HG03196 (cell line): ENCODE measurements around the gene METTL21C.

Experiments used
- ATAC-seq: cut with Tn5 transposase; IDR thresholded peaks from one replicate; pipeline ENCODE4 v1.9.1; 2021; ENCODE audit not compliant: unreplicated experiment

Gene METTL21C

DNA sequence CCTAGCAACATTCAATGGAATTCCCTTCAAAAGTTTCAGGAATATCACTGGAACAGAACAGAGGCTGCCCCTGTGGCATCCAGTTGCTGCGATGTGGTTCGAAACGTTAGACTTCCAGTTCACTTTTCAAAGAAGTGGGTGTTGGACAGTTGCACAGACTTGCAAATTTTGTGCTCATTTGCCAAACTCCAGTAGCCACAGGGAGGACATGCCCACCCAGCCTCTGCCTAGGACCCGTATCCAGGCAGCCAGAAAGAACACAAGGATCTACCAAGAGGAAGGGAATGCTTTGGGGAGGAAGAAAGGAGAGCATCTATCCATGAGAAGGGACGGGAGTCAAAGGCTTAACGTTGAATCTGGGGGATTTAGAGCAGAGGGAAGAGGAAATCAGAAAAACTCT is at the start of gene METTL21C:
TSS of gene METTL21C (minus strand) at position 108 of the 400 bp plus-strand sequence. CDS start 546 bp downstream, outside the sequence.
- ATAC-seq = no peak

DNA sequence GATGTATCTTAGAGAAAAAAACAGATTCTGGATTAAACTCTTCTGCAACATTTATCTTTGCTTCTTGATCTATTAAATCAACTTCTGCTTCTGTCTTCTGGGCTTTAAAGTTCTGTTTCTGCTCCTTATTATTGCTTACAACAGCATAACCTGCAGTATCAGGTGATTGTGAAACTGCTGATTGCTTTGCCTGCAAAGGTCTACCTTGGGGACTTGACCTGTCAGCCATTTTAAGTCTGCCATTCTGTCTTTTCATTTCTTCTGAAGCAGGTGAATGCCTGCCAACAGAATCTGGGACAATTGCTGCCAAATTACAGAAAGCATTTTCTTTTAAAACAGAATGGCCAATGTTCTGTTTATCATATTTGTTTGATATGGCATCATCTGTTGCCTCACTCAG is 47.7 kb upstream of the METTL21C start:
- ATAC-seq = no peak

DNA sequence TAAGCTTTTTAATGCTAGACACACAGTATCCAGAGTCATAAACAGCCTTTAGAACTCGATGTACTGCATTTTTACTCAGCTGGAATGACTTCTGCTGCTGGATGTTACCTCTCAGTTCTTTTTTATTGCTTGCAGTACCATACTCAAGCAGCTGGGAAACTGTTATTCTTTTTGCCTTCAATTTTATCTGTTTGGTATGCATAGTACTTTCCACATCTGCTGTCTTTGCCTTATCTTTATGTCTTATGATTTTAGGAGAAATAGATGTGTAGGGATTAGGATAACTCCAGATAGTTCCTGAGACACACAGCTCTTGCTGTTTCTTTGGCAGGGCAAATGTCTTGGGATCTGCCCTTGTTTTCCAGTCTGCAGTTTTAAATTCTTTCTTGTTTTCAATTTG is 47.3 kb upstream of the METTL21C start:
- ATAC-seq = no peak

DNA sequence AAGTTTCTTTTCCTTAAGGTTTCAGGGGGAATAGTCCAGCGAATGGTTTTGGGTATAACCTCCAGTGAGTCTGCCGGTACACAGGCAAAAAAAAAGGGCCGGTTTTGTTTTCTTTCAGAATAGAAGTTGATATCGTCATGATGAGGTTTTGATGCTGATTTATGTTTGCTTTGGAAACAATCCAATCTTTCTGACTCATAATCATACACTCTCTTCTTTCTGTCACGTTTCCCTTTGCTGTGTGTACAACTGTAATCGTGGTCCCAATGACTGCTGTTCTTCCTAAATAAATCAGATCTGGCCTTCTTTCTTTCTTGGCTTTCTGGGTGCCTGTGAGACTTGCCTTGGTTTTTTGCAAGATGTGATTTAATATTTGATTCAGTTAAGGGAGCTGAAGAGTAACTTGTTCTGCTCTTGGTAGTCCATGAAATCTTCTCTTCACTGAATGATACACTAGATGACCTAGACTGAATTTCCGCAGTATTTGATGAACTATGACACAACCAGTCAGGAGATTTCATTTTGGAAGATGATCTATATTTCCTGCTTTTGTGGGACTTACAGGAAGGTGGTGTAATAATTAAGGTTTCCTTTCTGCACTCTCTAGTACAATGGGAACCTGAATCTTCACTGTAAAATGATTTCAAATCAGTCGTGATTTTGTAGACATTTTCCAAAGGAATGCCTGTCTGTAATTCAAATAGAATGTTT is 34.9 kb upstream of the METTL21C start:
- ATAC-seq = no peak

DNA sequence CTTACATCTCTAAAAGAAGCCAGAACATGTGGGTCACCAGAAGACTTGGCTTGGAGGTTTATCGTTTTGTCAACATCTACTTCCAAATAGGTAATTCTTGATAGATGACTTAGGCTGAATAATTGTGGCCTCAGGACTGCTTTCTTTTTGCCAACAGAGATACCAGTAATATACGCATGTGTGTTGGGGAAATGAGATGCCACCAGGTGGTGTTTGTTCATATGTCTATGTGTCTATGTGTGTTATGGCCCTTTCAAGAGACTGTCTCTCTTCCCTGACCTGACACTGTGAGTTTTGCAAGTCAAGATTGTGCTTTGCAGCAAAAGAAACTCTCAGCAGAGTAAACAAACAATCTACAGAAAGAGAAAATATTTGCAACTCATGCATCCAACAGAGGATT is 31.6 kb upstream of the METTL21C start:
- no peak for ATAC-seq

DNA sequence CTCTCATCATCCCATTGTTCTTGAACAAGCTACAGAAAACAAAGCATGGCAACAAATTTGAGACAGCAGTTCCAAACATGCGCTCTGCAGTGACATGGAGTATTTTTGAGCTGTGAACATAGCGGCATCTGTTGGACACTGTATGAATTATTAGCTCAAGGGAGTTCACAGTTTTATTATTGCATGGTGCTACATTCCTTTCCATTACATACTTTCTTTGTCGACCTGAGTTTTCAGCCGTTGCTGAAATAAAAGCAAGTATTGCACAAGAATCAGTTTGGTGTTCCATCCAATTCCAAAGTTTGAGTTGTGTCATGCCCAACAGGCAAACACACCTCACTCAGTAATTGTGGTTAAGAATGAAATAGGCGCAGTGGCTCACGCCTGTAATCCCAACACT is 30.1 kb upstream of the METTL21C start:
- ATAC-seq = no peak

DNA sequence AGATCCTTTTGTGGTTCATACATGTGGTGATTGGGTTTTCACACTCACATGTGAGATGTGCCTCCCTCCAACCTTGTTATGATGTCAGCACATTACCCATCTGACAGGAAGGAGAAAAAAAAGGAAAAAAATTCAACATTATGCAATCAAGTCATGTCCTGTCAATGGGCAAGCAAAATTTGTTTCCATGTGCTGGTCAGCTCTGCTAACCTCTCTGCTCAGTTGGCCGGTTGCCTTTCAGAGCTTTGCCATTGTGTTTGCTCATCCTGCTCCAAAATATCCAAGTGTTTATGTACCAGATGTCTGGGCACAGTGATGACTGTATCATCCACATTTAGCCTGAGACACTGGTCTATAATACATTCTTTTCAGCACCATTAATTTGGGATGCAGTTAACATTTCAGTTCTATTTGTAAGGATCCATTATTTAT is 27.0 kb upstream of the METTL21C start:
- ATAC-seq = no peak

DNA sequence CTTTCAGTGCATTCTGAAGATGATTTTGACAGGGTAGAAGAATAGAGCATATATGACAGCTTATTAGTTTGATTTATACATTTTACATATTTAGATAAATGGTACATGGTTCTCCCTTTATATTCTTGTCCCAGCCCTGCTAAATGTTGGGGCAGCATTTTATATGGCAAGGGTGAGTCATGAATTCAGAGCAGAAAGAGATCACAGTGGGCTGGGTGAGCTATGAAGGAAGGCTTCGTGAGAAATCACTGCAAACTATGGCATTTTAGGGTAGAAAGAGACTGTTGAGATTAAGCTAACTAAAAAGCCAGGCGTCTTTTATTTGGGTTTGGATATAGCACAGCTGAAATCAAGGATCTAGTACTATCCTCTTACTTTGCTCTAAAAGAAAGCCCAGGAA is 23.9 kb upstream of the METTL21C start:
- ATAC-seq = no peak

DNA sequence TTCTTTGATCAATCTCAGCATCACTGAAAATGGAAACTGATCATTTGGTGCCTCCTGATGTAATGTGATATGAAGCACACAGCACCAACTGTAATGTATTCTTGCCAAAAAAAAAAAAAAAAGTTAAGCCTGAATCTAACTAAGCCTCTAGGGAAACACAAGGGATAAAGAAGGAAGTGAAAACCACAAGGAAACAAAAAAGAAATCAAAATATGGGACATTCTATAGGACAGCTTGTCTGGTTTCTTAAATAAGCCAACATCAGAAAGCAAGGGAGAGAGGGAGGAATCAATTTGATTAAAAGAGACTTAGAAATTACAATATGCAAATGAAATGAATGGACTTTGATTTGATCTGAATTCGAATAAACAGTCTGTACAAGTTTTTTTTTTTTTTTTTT is 20.6 kb upstream of the METTL21C start:
- no peak for ATAC-seq

DNA sequence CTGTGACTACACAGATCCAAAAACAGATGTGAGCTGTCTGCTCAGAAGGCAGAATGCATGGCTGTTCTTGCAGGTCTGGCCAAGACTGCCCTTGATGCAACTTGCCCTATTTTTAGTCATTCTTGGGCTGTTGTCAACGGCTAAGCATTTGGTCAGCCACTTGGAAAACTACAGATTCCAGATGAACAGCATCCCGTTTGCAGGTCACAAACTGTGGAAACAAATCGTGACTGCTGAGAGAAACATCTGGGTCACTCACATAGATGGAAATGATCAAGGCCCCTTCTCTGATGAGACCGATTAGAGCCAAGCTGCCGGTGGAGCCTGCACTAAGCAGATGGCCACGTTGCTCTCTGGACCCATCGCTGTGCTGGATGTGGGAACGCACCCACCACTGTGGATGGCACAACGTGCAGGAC is 15.4 kb upstream of the METTL21C start:
- no peak for ATAC-seq

DNA sequence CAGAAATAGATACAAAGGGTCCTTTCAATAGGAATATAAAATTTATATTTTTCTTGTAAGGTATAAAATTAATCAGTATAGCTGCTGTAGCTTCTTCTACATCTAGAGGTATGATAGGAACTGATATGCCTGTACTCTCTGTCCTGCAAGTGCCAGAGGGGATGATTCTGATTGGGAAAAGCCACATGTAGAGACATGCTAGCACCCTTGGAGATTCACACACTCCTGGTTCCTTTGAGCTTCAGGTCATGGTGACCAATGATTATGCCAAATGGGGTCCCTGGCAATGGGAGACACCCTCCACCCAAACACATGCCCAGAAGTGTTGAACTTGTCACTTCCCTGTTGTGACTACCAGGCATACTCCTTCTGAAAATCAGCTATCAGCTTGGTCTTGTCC is 14.7 kb upstream of the METTL21C start:
- no peak for ATAC-seq

DNA sequence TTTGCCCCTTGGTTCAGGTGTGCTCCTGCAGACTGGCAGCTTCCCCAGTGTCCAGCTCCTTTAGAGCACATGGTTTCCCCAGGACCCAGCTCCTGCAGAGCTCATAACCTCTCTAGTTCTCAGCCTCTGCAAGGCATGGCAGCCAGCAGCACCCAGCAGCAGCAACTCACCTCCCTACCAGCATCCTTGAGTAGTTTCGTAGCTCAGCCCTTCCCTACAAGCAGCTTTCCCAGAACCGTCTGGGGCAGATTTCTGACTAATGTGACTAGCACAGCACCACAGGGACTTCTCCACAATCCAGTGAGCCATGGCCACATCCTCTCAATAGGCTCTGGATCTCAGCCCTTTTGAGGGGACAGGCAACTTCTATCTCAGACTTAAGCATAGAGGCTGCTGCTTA is 14.1 kb upstream of the METTL21C start:
- ATAC-seq = no peak

DNA sequence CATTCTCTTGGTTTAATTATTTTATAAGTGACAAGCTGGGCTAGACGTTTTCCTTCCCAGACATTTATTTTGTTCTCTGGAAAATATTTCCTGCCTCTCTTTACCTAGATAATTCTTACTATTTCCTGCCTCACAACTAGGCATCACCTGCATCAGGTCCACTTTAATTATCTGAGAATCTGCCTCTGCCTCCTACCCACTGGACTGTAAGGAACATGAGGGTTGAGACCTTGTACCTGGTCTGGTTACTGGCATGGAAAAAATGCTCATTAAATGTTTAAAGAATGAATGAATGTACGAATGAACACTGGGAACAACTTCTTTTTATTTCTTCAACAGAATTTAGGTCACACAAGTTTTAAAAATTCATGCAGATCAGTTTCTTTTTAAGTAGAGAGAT is 13.4 kb upstream of the METTL21C start:
- ATAC-seq = no peak

DNA sequence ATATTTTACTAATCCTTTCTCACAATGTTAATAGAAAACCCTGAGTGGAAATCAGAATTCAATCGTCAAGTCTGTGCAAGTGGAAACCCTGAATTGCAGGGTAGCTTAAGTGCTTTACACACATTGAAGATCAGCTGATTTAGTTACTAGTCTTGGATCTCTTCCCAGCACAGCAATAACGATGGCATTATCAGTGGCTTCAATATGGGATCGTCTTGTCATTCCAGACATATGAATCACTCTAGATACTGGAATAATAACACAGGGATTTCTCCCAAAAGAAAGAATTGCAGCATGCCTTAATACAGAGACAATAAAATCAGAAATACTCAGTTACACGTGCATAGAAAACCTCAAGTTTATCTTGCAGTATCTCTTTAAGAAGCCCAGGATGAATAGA is 12.6 kb upstream of the METTL21C start:
- ATAC-seq = no peak

DNA sequence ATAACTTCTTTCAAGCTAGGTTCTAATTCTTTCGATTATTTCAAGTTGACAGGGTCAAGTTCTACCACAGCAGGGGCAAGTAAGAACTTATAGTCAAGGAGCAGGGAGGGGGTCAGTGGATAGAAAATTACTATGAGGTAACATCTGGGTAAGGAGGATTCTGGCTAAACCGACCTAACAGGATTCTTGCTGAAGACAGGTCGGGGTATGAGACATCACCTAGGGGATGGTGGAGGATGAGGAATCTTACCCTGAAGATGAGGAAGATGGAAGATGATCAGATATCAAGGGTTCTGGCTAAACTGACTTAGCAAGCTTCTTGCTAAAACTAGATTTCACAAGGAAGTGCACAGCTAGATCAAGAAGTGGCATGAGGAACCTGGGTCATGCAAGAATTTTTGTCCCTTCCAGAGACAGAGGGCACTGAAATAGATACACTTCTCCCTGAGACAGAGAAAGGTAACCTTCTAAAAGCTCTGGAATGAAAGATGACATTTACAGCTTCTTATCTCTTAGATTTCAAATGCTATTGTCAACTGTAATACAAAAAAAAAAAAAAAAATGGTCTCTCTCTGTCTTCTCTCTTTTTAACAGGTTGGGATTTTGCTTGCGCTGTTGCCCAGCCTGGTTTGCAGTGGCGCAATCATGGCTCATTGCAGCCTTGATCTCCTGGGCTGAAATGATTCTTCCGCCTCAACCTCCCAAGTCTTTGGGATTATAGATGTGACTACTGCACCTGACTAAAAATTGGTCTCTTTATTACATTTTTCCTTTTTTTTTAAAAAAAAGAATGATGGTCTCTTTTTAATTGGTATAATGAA is 9.6 kb upstream of the METTL21C start:
- no peak for ATAC-seq

DNA sequence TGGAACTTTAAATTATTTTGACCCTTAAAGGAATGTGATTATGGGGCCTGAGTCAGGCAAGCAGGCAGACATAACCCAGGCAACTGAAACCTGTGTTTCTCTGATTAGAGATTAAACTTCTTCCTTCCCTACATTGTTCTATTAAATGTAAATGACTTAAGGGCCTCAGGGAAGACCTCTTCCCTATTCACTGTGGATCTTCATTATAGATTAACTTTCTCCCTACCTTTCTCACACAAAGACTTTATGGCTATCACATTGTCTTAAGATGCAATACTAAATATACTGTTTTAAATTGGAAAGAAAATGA is 8.8 kb upstream of the METTL21C start:
- ATAC-seq = no peak

DNA sequence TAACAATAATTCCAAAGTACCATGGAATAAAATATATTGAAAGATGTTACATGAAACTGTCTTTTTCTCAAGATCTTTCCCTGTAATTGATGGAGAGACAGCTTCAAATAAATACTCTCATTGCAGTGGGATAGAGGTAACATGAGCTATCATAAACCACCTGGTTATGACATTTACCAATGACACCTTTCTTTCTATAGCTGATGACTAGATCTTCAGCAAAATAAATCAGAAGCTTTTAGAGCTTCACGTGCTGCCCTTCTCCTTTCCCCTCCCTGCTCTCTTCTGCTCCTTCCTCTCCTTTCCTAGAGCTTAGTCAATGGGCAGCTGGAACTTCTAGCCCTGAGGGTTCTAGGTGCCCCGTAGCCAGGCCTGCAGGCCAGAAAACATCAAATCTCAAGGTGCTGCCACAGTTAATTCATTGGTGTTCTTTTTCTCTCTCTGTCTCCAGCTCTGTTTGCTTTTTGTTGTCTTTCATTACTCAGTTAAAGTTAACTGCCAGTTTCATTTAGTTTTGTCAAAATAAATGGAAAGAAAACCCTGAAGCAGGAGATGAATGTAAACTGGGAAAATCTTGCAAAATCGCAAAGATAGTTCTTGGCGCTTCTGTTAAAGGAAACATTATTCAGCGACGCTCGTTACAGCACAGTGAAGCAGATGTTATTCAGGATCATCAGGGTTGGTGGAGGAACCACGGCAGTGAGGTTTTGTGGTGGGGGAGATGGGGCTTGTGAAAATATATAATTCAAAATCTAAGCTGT is 8.3 kb upstream of the METTL21C start:
- no peak for ATAC-seq

DNA sequence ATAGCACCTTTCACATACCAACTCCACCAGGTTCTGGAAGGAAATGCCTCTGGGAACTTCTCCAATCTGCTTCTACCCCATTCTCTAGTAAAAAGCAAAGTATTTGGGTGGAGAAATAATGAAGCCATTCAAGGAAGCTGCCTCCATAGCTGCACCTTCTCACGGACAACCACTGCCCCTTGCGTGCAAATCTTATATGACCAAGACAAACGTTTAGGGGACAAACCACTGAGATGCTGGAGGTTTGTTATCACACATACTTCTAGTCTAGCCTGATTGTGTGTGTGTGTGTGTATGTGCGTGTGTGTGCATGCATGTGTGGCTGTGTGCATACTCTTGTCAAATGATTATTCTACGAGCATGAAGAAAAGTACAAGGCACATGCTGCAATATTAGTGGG is 6.5 kb upstream of the METTL21C start:
- no peak for ATAC-seq

DNA sequence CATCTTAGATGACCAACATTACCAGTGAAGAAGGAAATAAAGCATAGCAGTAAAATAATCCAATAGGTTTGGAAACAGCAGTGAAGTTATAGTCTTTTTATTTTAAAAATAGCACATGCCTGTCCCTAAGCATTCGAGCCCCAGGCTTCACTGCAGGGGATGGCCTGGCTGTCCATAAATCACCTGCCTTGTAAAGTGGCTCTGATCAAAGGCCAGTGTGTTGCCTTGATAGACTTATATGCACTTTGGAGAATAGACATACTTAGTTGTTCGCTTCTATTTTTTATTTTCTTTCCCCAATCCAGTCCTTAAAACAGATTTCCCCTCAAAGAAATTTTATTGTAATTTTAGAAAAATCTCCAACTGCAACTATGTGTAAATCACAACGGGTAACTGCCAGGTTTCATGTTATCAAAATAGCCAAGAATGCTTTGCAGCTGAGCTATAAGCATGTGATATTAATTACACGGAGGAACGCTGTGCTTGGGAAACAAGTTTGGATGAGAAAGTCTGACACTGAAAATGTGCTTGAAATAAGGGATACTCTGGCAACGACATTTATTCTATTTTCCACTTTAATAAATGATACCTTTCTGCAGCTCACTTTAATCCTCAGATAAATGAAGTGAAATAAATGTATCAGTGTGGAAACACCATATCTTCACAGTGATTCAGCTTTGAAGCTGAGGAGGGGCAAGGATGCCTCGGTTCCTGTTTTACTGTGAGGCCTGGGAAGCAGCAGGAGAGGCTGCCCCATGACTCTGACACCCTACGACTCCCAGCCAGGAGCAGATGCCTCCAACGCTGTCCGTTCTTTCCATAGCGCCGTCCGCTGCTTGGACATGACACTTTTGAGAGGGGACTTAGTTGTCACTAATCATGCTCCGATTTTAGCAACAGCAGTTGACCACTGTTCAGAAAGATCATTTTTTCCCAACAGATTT is 5.5 kb upstream of the METTL21C start:
- ATAC-seq = no peak

DNA sequence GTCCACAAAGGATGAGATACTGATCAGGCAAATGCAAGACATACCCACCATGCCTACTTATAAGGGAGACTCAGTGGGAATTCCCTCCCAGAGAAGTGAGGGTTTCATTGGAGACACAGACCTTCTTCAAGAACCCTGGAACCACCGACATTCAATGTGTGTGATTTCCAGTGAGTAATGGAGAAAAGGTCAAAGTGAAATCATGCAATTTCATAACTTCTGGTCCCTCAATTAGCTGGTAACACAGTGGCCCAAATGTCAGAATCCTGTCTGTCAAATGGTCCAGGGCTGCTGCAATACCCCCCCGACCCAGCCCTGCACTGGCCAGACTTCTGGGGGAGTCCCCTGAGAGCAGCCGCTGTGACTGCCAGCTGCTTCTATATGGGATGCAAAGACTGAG is 4.7 kb upstream of the METTL21C start:
- no peak for ATAC-seq

DNA sequence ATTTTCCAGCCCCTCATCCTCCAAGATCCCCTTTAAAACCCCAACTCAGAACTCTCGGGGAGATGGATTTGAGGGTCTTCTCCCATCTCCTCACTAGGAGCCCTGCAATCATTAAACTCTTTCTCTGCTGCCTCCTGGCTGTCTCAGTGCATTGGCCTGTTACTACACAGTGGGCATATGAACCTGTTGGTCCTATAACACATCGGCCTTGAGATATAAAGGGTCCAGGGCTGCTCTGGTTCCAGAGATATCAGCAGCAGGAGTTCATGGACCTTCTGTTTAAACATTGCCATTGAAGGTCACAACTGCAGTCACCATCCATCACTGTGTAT is 3.8 kb upstream of the METTL21C start:
- ATAC-seq = no peak
